GM21390 (cell line): ENCODE data around the gene HS3ST4.

Experiments
- ATAC-seq: cut with Tn5 transposase; IDR thresholded peaks from one replicate; pipeline ENCODE4 v1.9.1; 2021; ENCODE audit not compliant: unreplicated experiment

HS3ST4 gene

GRCh38 chr16:26158142-26158759, 466.5 kb downstream of the HS3ST4 start:
- ATAC-seq = no peak

GRCh38 chr16:26161461-26162180, 469.9 kb downstream of the HS3ST4 start:
- ATAC-seq = no peak

DNA sequence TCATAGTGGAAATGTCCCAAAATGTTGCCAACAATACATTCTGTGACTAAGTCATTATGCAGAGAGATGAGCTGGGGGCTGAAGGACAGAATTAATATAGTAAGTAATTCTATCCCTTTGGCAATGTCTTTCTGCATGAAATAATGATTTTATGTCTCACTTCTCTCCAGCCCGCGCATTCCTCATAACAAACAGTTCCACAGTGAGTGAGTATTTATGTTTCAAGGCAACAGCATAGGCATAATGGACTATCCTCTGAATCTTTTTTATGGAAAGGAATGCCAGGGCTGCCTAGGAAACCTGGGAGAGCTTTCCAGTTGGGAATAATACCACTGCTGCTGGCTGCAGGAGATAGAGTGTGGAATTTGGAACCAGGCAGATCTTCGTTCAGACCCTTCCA, 477.7 kb downstream of the HS3ST4 start:
- ATAC-seq = no peak

- no peak for ATAC-seq
Observed at GRCh38 chr16:26175944-26176343, 484.2 kb downstream of the HS3ST4 start.

DNA sequence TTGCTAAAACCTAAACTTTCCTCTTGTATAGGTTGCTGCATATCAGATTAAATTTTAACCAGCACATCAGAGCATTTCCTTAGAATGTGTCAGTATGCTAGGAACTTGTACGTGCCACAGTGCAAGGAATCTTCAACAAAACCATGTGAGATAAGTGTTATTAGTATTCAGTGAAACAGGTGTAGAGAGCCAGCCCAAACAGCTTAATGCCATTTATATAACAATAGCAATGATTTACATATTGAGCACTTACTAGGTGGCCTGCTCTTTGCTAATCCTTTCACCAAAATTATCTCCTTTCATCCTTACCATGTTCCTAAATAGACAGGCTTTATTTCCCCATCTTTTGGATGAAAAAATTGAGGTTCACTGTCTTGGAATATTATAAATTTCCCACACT, 485.7 kb downstream of the HS3ST4 start:
- ATAC-seq = no peak

DNA sequence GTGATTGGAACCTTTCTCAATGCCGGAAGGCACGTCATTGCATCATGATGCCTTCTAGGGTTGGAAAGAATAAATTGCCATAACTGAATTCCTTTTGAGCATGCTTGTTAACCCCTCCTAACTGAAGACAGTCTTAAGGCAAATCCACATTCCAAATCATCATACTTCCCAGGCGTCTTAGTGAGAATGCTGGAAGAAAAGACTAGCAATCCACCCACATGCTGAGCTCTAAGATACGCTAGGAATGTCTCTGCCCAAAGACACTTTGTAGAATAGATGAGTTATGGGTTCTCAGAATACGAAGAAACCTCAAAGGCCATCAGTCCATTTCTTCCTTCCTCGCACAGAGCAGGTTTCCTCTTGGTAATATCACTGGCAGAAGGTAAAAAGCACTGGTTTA, 486.5 kb downstream of the HS3ST4 start:
- no peak for ATAC-seq

DNA sequence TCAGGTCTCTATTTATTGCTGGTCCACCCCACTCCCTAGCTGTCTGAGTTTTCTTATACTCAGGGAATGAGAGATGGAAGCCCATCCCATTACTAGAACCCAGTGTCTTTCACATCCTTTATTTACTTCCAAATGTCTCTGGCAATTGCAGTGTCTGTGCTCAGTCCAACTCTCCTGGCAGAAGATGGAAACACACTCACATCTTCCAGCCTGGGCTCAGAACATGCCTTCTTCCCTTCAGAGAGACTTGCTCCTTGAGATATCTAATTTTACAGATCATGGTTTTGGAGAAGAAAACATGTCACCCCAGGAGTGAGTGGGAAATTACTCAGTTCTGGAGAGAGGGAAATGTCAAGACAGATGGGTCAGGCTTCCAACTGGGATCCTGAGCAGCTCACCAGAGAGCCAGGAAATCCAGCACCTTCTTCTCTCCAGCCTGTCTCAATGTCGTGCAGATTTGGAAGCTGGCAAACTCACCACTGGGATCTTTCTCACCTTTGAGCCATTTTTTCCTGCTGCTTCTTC, 494.4 kb downstream of the HS3ST4 start:
- no peak for ATAC-seq
